Neural progenitor cell (in vitro differentiated cells): ENCODE data around the gene FLG2. TPM values are rescaled to one million over a fixed set of nuclear protein-coding genes. Genes with fewer than 3 reads are reported as not detected.
"Not testable (repeated sequence)": the region's sequence is repeated elsewhere in the genome, so short reads cannot be mapped to it uniquely, and the experiment has no call there.

Experiments used
- DNase-seq: peaks from one replicate; pipeline ENCODE4 v3.0.0-alpha.2; 2016; ENCODE audit warnings: low spot score
- H2AFZ ChIP-seq: fragments of 200-600 bp; sonication (generic); replicated peaks from 2 replicates; pipeline ENCODE4 v1.6.1; 2016; ENCODE audit warnings: antibody characterized with exemption
- H3F3A ChIP-seq: fragments of 200-600 bp; sonication (generic); 2 replicates; pipeline ENCODE4 v1.6.1; 2016; ENCODE audit warnings: antibody characterized with exemption, low read depth
- H3K27ac ChIP-seq: fragments of 200-600 bp; sonication (generic); 2 replicates; pipeline ENCODE4 v1.5.1; 2016; ENCODE audit warnings: mild to moderate bottlenecking
- H3K27me3 ChIP-seq: fragments of 200-600 bp; sonication (generic); 2 replicates; pipeline ENCODE4 v1.6.1; 2016; ENCODE audit warnings: mild to moderate bottlenecking, moderate library complexity
- H3K36me3 ChIP-seq: fragments of 200-600 bp; sonication (generic); 2 replicates; pipeline ENCODE4 v1.5.1; 2016
- H3K4me1 ChIP-seq: fragments of 200-600 bp; sonication (generic); 2 replicates; pipeline ENCODE4 v1.6.1; 2016; ENCODE audit warnings: mixed run types
- H3K4me2 ChIP-seq: fragments of 200-600 bp; sonication (generic); 2 replicates; pipeline ENCODE4 v1.6.1; 2016
- H3K4me3 ChIP-seq: fragments of 200-600 bp; sonication (generic); 2 replicates; pipeline ENCODE4 v1.5.1; 2016
- H3K79me2 ChIP-seq: fragments of 200-600 bp; sonication (generic); 2 replicates; pipeline ENCODE4 v1.6.1; 2016; ENCODE audit warnings: low read depth
- H3K9ac ChIP-seq: fragments of 200-600 bp; sonication (generic); 2 replicates; pipeline ENCODE4 v1.6.1; 2016
- H3K9me3 ChIP-seq: fragments of 200-600 bp; sonication (generic); 2 replicates; pipeline ENCODE4 v1.5.1; 2016; ENCODE audit warnings: low read depth
- H4K20me1 ChIP-seq: fragments of 200-600 bp; sonication (generic); 2 replicates; pipeline ENCODE4 v1.6.1; 2016; ENCODE audit warnings: low read depth
- H3K27ac Mint-ChIP-seq: 3 replicates; pipeline ENCODE4 v1.8.0; 2021; ENCODE audit warnings: mixed read lengths
- H3K27me3 Mint-ChIP-seq: 2 replicates; pipeline ENCODE4 v1.8.0; 2022; ENCODE audit warnings: low read depth, mild to moderate bottlenecking, inconsistent platforms, moderate library complexity, mixed read lengths; ENCODE audit not compliant: insufficient read depth
- H3K36me3 Mint-ChIP-seq: 3 replicates; pipeline ENCODE4 v1.8.0; 2021; ENCODE audit warnings: mixed read lengths
- H3K4me1 Mint-ChIP-seq: 3 replicates; pipeline ENCODE4 v1.8.0; 2021; ENCODE audit warnings: mixed read lengths
- H3K4me3 Mint-ChIP-seq: 3 replicates; pipeline ENCODE4 v1.8.0; 2021; ENCODE audit warnings: mild to moderate bottlenecking, moderate library complexity, mixed read lengths
- H3K9me3 Mint-ChIP-seq: 3 replicates; pipeline ENCODE4 v1.8.0; 2020; ENCODE audit warnings: mixed read lengths
- EZH2 ChIP-seq: fragments of 200-600 bp; sonication (generic); IDR thresholded peaks from 2 replicates; pipeline ENCODE4 v1.6.1; 2017; ENCODE audit warnings: antibody characterized with exemption, mild to moderate bottlenecking, moderate library complexity
- EZH2phosphoT487 ChIP-seq: fragments of 200-600 bp; sonication (generic); IDR thresholded peaks from 2 replicates; pipeline ENCODE4 v1.6.1; 2017; ENCODE audit warnings: antibody characterized with exemption
- total RNA-seq: library from RNA; depleted of rRNA; stranded (reverse); fragments of >200 nt; gene quantifications from 2 replicates; pipeline ENCODE4 v1.2.3, GENCODE V29; 2015; ENCODE audit warnings: low replicate concordance
- TF ChIP-seq, protein P1 (sequence below): fragments of 200-600 bp; sonication (generic); IDR thresholded peaks from 2 replicates; pipeline ENCODE4 v1.5.1; 2017; ENCODE audit warnings: antibody characterized with exemption, mild to moderate bottlenecking

Gene FLG2
- total RNA-seq, 1 donor from 2014 or later = not detected

GRCh38 chr1:152313970-152314369 lies 45.8 kb downstream of the FLG2 start:
- H3K79me2 ChIP-seq = no peaks in the 10 kb centered on the region
- peaks cover 40% of the 10 kb centered on the region for H3K9me3 ChIP-seq
- H3K4me1 ChIP-seq = no peaks in the 10 kb centered on the region
- Mint-ChIP-seq H3K27me3 (peaks cover 9% of the 10 kb centered on the region), H3K4me3 (no peak overlapping the region), H3K9me3 (peaks cover 54% of the 10 kb centered on the region), H3K4me1 (no peaks in the 10 kb centered on the region), H3K27ac (no peak overlapping the region), H3K36me3 (no peaks in the 10 kb centered on the region)
- H3K36me3 ChIP-seq = no peaks in the 10 kb centered on the region
- no peaks in the 10 kb centered on the region for H3K27me3 ChIP-seq
- H3F3A ChIP-seq = no peaks in the 10 kb centered on the region
- H4K20me1 ChIP-seq = no peaks in the 10 kb centered on the region
- no peak for TF ChIP-seq EZH2
- TF ChIP-seq EZH2phosphoT487 = no peak
- TF ChIP-seq, protein P1, sequence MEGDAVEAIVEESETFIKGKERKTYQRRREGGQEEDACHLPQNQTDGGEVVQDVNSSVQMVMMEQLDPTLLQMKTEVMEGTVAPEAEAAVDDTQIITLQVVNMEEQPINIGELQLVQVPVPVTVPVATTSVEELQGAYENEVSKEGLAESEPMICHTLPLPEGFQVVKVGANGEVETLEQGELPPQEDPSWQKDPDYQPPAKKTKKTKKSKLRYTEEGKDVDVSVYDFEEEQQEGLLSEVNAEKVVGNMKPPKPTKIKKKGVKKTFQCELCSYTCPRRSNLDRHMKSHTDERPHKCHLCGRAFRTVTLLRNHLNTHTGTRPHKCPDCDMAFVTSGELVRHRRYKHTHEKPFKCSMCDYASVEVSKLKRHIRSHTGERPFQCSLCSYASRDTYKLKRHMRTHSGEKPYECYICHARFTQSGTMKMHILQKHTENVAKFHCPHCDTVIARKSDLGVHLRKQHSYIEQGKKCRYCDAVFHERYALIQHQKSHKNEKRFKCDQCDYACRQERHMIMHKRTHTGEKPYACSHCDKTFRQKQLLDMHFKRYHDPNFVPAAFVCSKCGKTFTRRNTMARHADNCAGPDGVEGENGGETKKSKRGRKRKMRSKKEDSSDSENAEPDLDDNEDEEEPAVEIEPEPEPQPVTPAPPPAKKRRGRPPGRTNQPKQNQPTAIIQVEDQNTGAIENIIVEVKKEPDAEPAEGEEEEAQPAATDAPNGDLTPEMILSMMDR = no peak
- no peak overlapping the region for H2AFZ ChIP-seq
- H3K27ac ChIP-seq = no peak overlapping the region
- no peak overlapping the region for H3K9ac ChIP-seq
- no peak for DNase-seq
- H3K4me3 ChIP-seq = no peak overlapping the region
- no peak overlapping the region for H3K4me2 ChIP-seq

DNA sequence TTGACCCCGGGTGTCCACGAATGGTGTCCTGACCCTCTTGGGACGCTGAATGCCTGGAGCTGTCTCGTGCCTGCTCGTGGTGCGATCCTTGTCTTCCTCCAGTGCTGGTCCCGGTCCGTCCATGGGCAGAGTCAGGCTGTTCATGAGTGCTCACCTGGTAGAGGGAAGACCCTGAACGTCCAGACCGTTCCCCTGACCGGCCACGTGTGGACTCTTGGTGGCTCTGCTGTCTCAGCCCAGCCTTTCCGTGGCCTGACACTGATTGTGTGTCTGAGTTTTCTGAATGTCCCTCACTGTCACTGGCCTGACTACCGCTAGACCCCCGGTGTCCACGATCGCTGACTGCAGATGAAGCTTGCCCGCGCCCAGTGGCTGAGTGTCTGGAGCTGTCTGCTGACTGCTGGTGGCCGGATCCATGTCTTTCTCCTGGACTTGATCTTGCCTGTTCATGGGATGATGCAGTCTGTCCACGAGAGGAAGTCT lies 46.4 kb downstream of the FLG2 start:
- H4K20me1 ChIP-seq = no peaks in the 10 kb centered on the region
- peaks cover 9% of the 10 kb centered on the region for H3K27me3 Mint-ChIP-seq
- H2AFZ ChIP-seq = no peak overlapping the region
- H3K27ac Mint-ChIP-seq = no peak overlapping the region
- H3K4me3 Mint-ChIP-seq = no peak overlapping the region
- H3K9me3 Mint-ChIP-seq = peaks cover 60% of the 10 kb centered on the region
- no peaks in the 10 kb centered on the region for H3K27me3 ChIP-seq
- TF ChIP-seq EZH2 = no peak
- H3K4me3 ChIP-seq = no peak overlapping the region
- H3K36me3 ChIP-seq = no peaks in the 10 kb centered on the region
- no peaks in the 10 kb centered on the region for H3K36me3 Mint-ChIP-seq
- H3F3A ChIP-seq = no peaks in the 10 kb centered on the region
- no peak overlapping the region for H3K9ac ChIP-seq
- H3K4me1 ChIP-seq = no peaks in the 10 kb centered on the region
- DNase-seq = no peak
- H3K4me1 Mint-ChIP-seq = no peaks in the 10 kb centered on the region
- H3K27ac ChIP-seq = no peak overlapping the region
- H3K4me2 ChIP-seq = no peak overlapping the region
- H3K79me2 ChIP-seq = no peaks in the 10 kb centered on the region
- H3K9me3 ChIP-seq = peaks cover 34% of the 10 kb centered on the region

GRCh38 chr1:152312169-152312568 lies 47.6 kb downstream of the FLG2 start:
- H4K20me1 ChIP-seq, H3K27me3 Mint-ChIP-seq, H3K27ac Mint-ChIP-seq, H3K27ac ChIP-seq, H3K27me3 ChIP-seq, H3K4me2 ChIP-seq, H2AFZ ChIP-seq, H3K4me3 ChIP-seq, H3K9ac ChIP-seq, H3K36me3 ChIP-seq, DNase-seq, H3F3A ChIP-seq, H3K4me1 ChIP-seq, H3K79me2 ChIP-seq, H3K36me3 Mint-ChIP-seq, H3K4me1 Mint-ChIP-seq: not testable (repeated sequence)
- peaks cover 70% of the 10 kb centered on the region for H3K9me3 Mint-ChIP-seq
- H3K4me3 Mint-ChIP-seq = peak overlapping the region; percentile 35
- H3K9me3 ChIP-seq = peaks cover 26% of the 10 kb centered on the region

GRCh38 chr1:152309955-152310354 lies 49.9 kb downstream of the FLG2 start:
- Mint-ChIP-seq H3K27ac (no peak overlapping the region), H3K36me3 (no peaks in the 10 kb centered on the region), H3K4me1 (no peaks in the 10 kb centered on the region), H3K4me3 (peak overlapping the region; percentile 46), H3K9me3 (peaks cover 75% of the 10 kb centered on the region), H3K27me3 (peaks cover 9% of the 10 kb centered on the region)
- no peaks in the 10 kb centered on the region for H3K79me2 ChIP-seq
- H2AFZ ChIP-seq = no peak overlapping the region
- no peak overlapping the region for H3K4me2 ChIP-seq
- no peak for DNase-seq
- TF ChIP-seq, protein P1 = no peak
- no peak for TF ChIP-seq EZH2phosphoT487
- TF ChIP-seq EZH2 = no peak
- H4K20me1 ChIP-seq = no peaks in the 10 kb centered on the region
- no peak overlapping the region for H3K4me3 ChIP-seq
- H3K9ac ChIP-seq = no peak overlapping the region
- no peak overlapping the region for H3K27ac ChIP-seq
- H3K27me3 ChIP-seq = no peaks in the 10 kb centered on the region
- H3K9me3 ChIP-seq = peaks cover 13% of the 10 kb centered on the region
- no peaks in the 10 kb centered on the region for H3F3A ChIP-seq
- H3K4me1 ChIP-seq = no peaks in the 10 kb centered on the region
- H3K36me3 ChIP-seq = no peaks in the 10 kb centered on the region

DNA sequence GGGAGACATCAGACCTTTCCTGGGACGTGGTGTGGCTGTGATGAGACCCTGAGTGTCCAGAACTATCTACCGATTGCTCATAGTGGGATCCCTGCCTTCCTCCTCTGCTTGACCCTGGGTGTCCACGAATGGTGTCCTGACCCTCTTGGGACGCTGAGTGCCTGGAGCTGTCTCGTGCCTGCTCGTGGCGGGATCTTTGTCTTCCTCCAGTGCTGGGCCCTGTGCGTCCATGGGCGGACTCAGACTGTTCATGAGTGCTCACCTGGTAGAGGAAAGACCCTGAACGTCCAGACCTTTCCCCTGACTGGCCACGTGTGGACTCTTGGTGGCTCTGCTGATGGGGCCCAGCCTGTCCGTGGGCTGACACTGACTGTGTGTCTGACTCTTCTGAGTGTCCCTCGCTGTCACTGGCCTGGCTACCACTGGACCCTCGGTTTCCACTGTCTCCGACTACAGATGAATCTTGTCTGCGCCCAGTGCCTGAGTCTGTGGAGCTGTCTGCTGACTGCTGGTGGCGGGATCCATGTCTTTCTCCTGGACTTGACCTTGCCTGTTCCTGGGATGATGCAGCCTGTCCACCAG lies 50.4 kb downstream of the FLG2 start:
- not testable (repeated sequence) for H3F3A ChIP-seq, H4K20me1 ChIP-seq, H3K4me2 ChIP-seq, H2AFZ ChIP-seq, H3K4me1 Mint-ChIP-seq, H3K36me3 Mint-ChIP-seq, H3K27ac ChIP-seq, H3K4me1 ChIP-seq, H3K36me3 ChIP-seq, H3K27me3 ChIP-seq, H3K9ac ChIP-seq, H3K4me3 ChIP-seq, H3K9me3 ChIP-seq, H3K79me2 ChIP-seq, H3K4me3 Mint-ChIP-seq, DNase-seq, H3K27ac Mint-ChIP-seq
- Mint-ChIP-seq H3K27me3 (peaks cover 13% of the 10 kb centered on the region), H3K9me3 (peaks cover 80% of the 10 kb centered on the region)

GRCh38 chr1:152308758-152309157 lies 51.0 kb downstream of the FLG2 start:
- peaks cover 80% of the 10 kb centered on the region for H3K9me3 Mint-ChIP-seq
- H3K36me3 ChIP-seq, H3K79me2 ChIP-seq, H4K20me1 ChIP-seq, H3F3A ChIP-seq, H3K4me3 Mint-ChIP-seq, H3K4me1 Mint-ChIP-seq, H3K36me3 Mint-ChIP-seq, H3K4me3 ChIP-seq, H3K27ac Mint-ChIP-seq, H3K9ac ChIP-seq, H3K4me1 ChIP-seq, H3K27ac ChIP-seq, H3K4me2 ChIP-seq, DNase-seq, H3K27me3 ChIP-seq, H2AFZ ChIP-seq, H3K9me3 ChIP-seq: not testable (repeated sequence)
- peaks cover 15% of the 10 kb centered on the region for H3K27me3 Mint-ChIP-seq
